ENCODE results near the gene SPDYE2B. TPM values are rescaled to one million over a fixed set of nuclear protein-coding genes. Genes with fewer than 3 reads are reported as not detected.
"Not testable (repeated sequence)": the region's sequence is repeated elsewhere in the genome, so short reads cannot be mapped to it uniquely, and the experiment has no call there.

SPDYE2B gene
- total RNA-seq, result not detected

- DNase-seq (ENCODE audit: low spot score in 2 of 2); intact Hi-C loops (cut with DNase I); H3K9me3 ChIP-seq; H3K4me1 ChIP-seq; H3K27ac ChIP-seq; H3K36me3 ChIP-seq; H3K4me3 ChIP-seq; H3K27me3 ChIP-seq: not testable (repeated sequence)
These were observed at the start of gene SPDYE2B for GRCh38 chr7:102649924-102650323. TSS of gene SPDYE2B (plus strand) at chr7:102650319. CDS start at chr7:102652349, 2,030 bp downstream.

- H3K36me3 ChIP-seq; H3K27ac ChIP-seq; H3K4me1 ChIP-seq; H3K9me3 ChIP-seq; DNase-seq (ENCODE audit: low spot score in 2 of 2); intact Hi-C loops (cut with DNase I); H3K4me3 ChIP-seq; H3K27me3 ChIP-seq: not testable (repeated sequence)
These were observed 47.8 kb upstream of the SPDYE2B start for GRCh38 chr7:102602317-102602716.

- H3K4me3 ChIP-seq; intact Hi-C loops (cut with DNase I); H3K9me3 ChIP-seq; H3K36me3 ChIP-seq; DNase-seq (ENCODE audit: low spot score in 2 of 2); H3K27ac ChIP-seq; H3K27me3 ChIP-seq; H3K4me1 ChIP-seq: not testable (repeated sequence)
These were observed 45.5 kb upstream of the SPDYE2B start for GRCh38 chr7:102604431-102605145.

GRCh38 chr7:102606848-102607247 is 43.3 kb upstream of the SPDYE2B start:
- intact Hi-C loops (cut with DNase I); H3K9me3 ChIP-seq; H3K36me3 ChIP-seq; H3K4me3 ChIP-seq; H3K4me1 ChIP-seq; H3K27me3 ChIP-seq; H3K27ac ChIP-seq; DNase-seq (ENCODE audit: low spot score in 2 of 2): not testable (repeated sequence)

GRCh38 chr7:102609734-102610133 is 40.4 kb upstream of the SPDYE2B start:
- H3K36me3 ChIP-seq; H3K9me3 ChIP-seq; H3K4me1 ChIP-seq; H3K4me3 ChIP-seq; DNase-seq (ENCODE audit: low spot score in 2 of 2); H3K27ac ChIP-seq; intact Hi-C loops (cut with DNase I); H3K27me3 ChIP-seq: not testable (repeated sequence)

GRCh38 chr7:102610441-102610840 is 39.7 kb upstream of the SPDYE2B start:
- H3K4me3 ChIP-seq; H3K27me3 ChIP-seq; DNase-seq (ENCODE audit: low spot score in 2 of 2); H3K36me3 ChIP-seq; intact Hi-C loops (cut with DNase I); H3K9me3 ChIP-seq; H3K4me1 ChIP-seq: not testable (repeated sequence)
- peak overlapping the region in 1 of 2 donors; percentile 47 for H3K27ac ChIP-seq

GRCh38 chr7:102611013-102611674 is 39.0 kb upstream of the SPDYE2B start:
- intact Hi-C loops (cut with DNase I); H3K9me3 ChIP-seq; DNase-seq (ENCODE audit: low spot score in 2 of 2): not testable (repeated sequence)

GRCh38 chr7:102611675-102612325 is 38.3 kb upstream of the SPDYE2B start:
- H3K27ac ChIP-seq, result peak overlapping the region in 1 of 2 donors; percentile 73
- H3K27me3 ChIP-seq; H3K36me3 ChIP-seq; intact Hi-C loops (cut with DNase I); H3K4me3 ChIP-seq; H3K9me3 ChIP-seq; DNase-seq (ENCODE audit: low spot score in 2 of 2); H3K4me1 ChIP-seq: not testable (repeated sequence)

More at GRCh38 chr7:102611013-102611674, 39.0 kb upstream of the SPDYE2B start:
- H3K36me3 ChIP-seq, H3K4me3 ChIP-seq, H3K27me3 ChIP-seq, H3K4me1 ChIP-seq, H3K27ac ChIP-seq: not testable (repeated sequence)

- intact Hi-C loops (cut with DNase I); H3K27me3 ChIP-seq: not testable (repeated sequence)
- H3K27ac ChIP-seq, result peak overlapping the region; percentile 61 to 69
These were observed 36.4 kb upstream of the SPDYE2B start for GRCh38 chr7:102613575-102614345.

GRCh38 chr7:102614346-102614697 is 35.8 kb upstream of the SPDYE2B start:
- DNase-seq (ENCODE audit: low spot score in 2 of 2); H3K36me3 ChIP-seq; intact Hi-C loops (cut with DNase I); H3K4me1 ChIP-seq; H3K9me3 ChIP-seq; H3K27me3 ChIP-seq; H3K27ac ChIP-seq; H3K4me3 ChIP-seq: not testable (repeated sequence)

More at GRCh38 chr7:102613575-102614345, 36.4 kb upstream of the SPDYE2B start:
- not testable (repeated sequence) for H3K9me3 ChIP-seq; H3K4me3 ChIP-seq; DNase-seq (ENCODE audit: low spot score in 2 of 2); H3K4me1 ChIP-seq; H3K36me3 ChIP-seq

- DNase-seq (ENCODE audit: low spot score in 2 of 2); H3K9me3 ChIP-seq; H3K4me1 ChIP-seq; H3K27me3 ChIP-seq; H3K4me3 ChIP-seq; intact Hi-C loops (cut with DNase I); H3K27ac ChIP-seq; H3K36me3 ChIP-seq: not testable (repeated sequence)
These were observed 35.2 kb upstream of the SPDYE2B start for GRCh38 chr7:102614873-102615272.

GRCh38 chr7:102615930-102616329 is 34.2 kb upstream of the SPDYE2B start:
- H3K4me1 ChIP-seq; H3K27ac ChIP-seq; H3K4me3 ChIP-seq; intact Hi-C loops (cut with DNase I); H3K36me3 ChIP-seq; H3K27me3 ChIP-seq; H3K9me3 ChIP-seq; DNase-seq (ENCODE audit: low spot score in 2 of 2): not testable (repeated sequence)

- Histone ChIP-seq H3K27ac (peak within 1 kb of the TSS in 1 of 2 donors; percentile 63), H3K4me3 (peak within 1 kb of the TSS; percentile 51 to 62)
- H3K9me3 ChIP-seq; H3K4me1 ChIP-seq; H3K27me3 ChIP-seq; intact Hi-C loops (cut with DNase I); H3K36me3 ChIP-seq: not testable (repeated sequence)
- peak; percentile 12 to 65 for DNase-seq (ENCODE audit: low spot score in 2 of 2)
These were observed 33.5 kb upstream of the SPDYE2B start, which contains the start of gene RASA4 for GRCh38 chr7:102616507-102617125. TSS of gene RASA4 (minus strand) at chr7:102616756. CDS start at chr7:102616689, 67 bp downstream.

Data from ascending aorta (tissue), 2 donors.